Mesenteric fat pad (tissue), 1 donor: ENCODE measurements around the gene SLC22A6. TPM values are rescaled to one million over a fixed set of nuclear protein-coding genes. Genes with fewer than 3 reads are reported as not detected.
A peak's percentile ranks its signal among the peaks of the same experiment; 100 is the strongest.

Source experiments
- DNase-seq: peaks from one replicate; pipeline ENCODE4 v3.0.0-alpha.2; 2020; ENCODE audit warnings: low spot score
- long read RNA-seq: library from polyadenylated mRNA; unstranded; transcript quantifications from one replicate; pipeline ENCODE4 v2.0.0, GENCODE V29; 2020
- total RNA-seq: library from RNA; stranded (reverse); fragmentation: NEBNext Ultra II Directional; extraction: Animal tissue kit (Norgen Biotek cat#: 25700); gene quantifications from one replicate; pipeline ENCODE4 v1.2.1, GENCODE V29; 2021
- donor health status: DM: yes; HTN: yes; CAD: no.

The SLC22A6 gene
- not detected for total RNA-seq
- long read RNA-seq: 0 reads

- peak; percentile 85 for DNase-seq
Measured at GRCh38 chr11:62984451-62984991, at the start of gene SLC22A6. SLC22A6 (minus strand) TSS chr11:62984967; CDS start chr11:62984690, 277 bp downstream.

DNA sequence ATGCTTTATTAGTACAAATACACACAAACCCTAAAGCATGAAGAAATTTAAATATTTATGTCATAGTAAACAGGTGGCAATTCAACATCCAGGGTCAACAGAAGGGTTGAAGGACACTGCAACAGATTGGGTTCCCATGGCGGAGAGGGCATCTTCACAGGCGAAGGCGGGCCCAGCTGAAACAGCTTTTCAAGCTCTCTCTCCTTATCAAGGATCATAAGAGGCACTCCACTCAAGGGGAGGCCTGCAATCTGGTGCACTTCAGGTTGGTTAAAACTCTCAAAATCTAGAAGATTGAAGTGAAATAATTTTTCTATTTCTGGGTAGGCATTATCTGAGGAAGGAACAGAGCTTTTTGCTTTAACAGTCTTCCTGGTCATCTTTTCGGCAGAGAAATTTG, 47.7 kb upstream of the SLC22A6 start:
- DNase-seq: no peak

- DNase-seq: peak; percentile 95
Measured at GRCh38 chr11:63023841-63024648, 39.3 kb upstream of the SLC22A6 start.

- DNase-seq: no peak
Measured at GRCh38 chr11:63023222-63023814, 38.6 kb upstream of the SLC22A6 start.

- DNase-seq: no peak
Measured at GRCh38 chr11:63022441-63022840, 37.7 kb upstream of the SLC22A6 start.

- DNase-seq: no peak
Measured at GRCh38 chr11:63020671-63021291, 36.0 kb upstream of the SLC22A6 start.

DNA sequence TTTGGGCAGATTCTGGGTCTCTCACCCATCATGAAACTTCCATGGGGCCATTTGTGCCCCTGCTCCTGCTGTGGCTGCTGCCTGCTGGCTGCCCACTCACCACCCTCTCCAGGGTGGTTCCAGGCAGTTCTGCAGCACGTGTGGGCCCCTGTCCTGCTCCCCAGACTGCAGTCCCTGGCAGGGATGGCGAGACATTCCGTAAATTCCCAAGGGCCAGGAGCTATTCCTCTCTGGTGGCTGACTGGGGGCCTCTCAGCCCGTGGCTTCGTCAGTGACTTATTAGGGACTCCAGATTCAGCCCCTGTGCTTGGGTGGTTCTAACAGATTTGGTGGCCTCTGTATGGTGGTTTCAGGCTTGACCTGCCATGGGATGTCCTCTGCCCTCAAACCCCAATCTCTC, 34.7 kb upstream of the SLC22A6 start:
- DNase-seq: no peak

DNA sequence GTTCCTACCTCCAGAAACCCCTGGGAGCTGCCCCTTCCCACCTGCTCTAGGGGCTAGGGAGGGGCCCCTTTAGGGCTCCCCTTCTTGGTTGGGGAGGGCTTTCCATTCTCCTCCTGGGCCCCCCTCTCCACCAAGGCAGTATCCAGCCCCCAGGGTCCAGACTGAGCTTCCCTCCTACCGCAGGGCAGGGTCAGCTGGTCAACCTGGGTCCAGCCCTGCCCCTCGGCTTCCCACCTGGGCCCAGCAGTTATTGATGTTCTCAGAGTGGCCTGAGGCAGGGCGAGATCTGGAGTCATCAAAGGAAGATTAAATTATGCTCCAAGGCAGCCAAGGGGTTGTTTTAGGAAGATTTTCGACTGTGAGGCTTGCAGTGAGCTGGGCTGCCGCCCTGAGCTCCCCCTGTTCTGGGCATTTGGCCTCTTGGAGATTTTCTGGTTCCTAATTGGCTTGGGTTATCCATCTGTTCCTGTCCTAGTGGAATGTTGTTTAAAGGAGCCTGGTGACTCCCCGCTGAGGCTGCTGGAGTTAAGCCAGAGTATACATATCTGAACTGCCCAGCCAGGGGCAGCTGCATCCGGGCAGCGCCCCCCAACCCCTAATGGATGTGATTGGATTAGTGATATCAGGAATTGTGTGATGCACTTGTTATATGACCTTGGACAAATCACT, 32.7 kb upstream of the SLC22A6 start:
- peak; percentile 55 for DNase-seq

DNA sequence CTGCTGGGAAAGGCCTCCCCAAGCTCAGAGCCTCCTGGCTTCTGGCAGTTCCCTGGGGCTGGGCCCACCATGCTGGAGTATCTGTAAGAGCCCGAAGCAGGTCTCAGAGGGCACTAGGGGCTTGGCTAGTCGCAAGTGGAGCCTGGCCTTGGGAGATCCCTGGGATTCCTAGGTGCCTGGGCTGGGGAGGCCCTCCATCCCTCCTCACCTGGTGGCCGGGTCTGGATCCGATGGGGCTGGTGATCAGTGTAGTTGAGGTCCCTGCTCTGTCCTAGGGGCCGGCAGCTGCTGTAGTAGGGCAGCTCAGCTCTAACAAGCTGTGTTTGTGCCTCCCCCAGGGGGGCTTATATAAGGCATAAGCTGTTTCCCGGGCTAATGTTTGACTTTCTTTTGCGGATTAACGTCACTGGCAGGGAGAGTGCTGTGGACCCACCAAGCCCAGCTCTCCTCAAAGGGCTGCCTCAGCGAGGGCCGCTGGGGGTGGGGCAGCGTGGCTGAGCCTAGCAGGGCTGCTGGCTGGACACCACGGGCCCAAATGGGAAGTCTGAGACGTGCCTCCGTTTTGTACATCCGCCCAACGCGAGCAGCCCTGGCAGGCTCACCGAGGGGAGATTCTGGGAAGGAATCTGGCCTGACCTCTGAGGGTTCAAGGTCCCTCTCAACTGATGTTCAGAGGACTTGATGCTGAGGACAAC, 30.9 kb upstream of the SLC22A6 start, which contains the start of gene SLC22A8:
TSS of gene SLC22A8 (minus strand) at position 321 of the 695 bp plus-strand sequence. CDS start 883 bp downstream, outside the sequence.
- DNase-seq: peak; percentile 84

- DNase-seq: peak; percentile 84
Measured at GRCh38 chr11:63014408-63015055, 29.8 kb upstream of the SLC22A6 start.

GRCh38 chr11:63012839-63013238, 28.1 kb upstream of the SLC22A6 start:
- DNase-seq: no peak

- DNase-seq: peak; percentile 14
Measured at GRCh38 chr11:63012430-63012829, 27.7 kb upstream of the SLC22A6 start.

DNA sequence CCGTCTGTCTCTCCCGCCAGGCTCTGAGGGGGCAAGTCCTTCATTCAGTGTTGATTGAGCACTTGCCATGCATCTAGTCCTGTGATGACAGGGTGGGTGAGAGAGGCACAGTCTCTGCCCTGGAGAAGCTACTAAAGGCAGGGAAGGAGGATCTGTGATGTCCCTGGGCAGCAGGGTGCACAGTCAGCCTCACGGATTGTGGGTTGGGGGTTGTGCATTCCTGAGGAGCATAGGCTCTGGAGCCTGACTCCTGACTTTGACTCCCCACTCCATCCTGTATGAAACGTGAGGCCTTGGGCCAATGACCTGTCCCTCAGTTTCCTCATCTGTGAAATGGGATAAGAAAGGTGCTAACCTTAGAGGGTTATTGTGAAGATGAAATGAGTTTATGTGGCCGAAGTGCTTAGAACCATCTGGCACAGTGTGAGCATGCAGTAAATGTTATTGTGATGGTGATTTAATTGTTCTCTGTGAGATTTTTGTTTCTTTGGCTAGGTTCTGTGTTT, 26.2 kb upstream of the SLC22A6 start:
- DNase-seq: no peak

- DNase-seq: no peak
Measured at GRCh38 chr11:63007920-63008319, 23.2 kb upstream of the SLC22A6 start.

- no peak for DNase-seq
Measured at GRCh38 chr11:63001456-63001855, 16.7 kb upstream of the SLC22A6 start.

GRCh38 chr11:62999649-63000048, 14.9 kb upstream of the SLC22A6 start:
- DNase-seq: no peak

- DNase-seq: no peak
Measured at GRCh38 chr11:62999156-62999555, 14.4 kb upstream of the SLC22A6 start.

GRCh38 chr11:62996271-62996670, 11.5 kb upstream of the SLC22A6 start:
- no peak for DNase-seq

GRCh38 chr11:62994775-62995174, 10.0 kb upstream of the SLC22A6 start:
- no peak for DNase-seq

- DNase-seq: peak; percentile 0
Measured at GRCh38 chr11:62988276-62988675, 3.5 kb upstream of the SLC22A6 start.
